ENCODE measurements around the gene KCNQ5. TPM values are rescaled to one million over a fixed set of nuclear protein-coding genes. Genes with fewer than 3 reads are reported as not detected.

KCNQ5 gene
- total RNA-seq, 4 donors from 2014 or later, result 0.57 to 4.4 (median 0.97) TPM

DNA sequence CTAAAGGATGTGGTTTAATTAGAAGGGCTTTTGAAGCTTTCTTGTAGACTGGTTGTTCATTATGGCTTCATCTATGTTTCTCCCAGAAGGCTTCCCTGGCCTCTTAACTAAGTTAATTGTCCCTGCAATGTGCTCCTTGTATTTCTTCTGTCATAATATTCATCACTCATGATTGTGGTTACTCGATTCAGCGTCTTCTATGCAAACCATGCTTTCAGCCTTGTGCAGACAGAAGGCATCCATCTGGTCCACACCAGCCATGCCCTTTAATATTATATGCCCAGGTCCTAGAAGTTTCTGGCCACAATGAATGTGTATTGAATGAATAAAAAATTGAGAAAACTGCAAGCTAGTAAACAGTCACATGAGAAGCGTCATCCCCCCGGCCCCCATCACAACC is 440.3 kb downstream of the KCNQ5 start:
- TF ChIP-seq, protein P1, sequence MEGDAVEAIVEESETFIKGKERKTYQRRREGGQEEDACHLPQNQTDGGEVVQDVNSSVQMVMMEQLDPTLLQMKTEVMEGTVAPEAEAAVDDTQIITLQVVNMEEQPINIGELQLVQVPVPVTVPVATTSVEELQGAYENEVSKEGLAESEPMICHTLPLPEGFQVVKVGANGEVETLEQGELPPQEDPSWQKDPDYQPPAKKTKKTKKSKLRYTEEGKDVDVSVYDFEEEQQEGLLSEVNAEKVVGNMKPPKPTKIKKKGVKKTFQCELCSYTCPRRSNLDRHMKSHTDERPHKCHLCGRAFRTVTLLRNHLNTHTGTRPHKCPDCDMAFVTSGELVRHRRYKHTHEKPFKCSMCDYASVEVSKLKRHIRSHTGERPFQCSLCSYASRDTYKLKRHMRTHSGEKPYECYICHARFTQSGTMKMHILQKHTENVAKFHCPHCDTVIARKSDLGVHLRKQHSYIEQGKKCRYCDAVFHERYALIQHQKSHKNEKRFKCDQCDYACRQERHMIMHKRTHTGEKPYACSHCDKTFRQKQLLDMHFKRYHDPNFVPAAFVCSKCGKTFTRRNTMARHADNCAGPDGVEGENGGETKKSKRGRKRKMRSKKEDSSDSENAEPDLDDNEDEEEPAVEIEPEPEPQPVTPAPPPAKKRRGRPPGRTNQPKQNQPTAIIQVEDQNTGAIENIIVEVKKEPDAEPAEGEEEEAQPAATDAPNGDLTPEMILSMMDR (IDR thresholded peaks at IDR 0.05), result no peak
- TF ChIP-seq POLR2A (IDR thresholded peaks at IDR 0.05), result no peak
- Histone ChIP-seq H3K27ac (no peak overlapping the region), H3K27me3 (no peaks in the 10 kb centered on the region), H3K4me1 (no peaks in the 10 kb centered on the region), H3K36me3 (no peaks in the 10 kb centered on the region), H3K4me3 (no peak overlapping the region), H3K9me3 (no peaks in the 10 kb centered on the region)
- DNase-seq, result no peak
- WGBS, 2 donors, result 51 to 57% methylated on average over 4 of the region's 4 CpGs
- intact Hi-C loops (cut with DNase I), result no loop called here

GRCh38 chr6:73062837-73063236 is 441.0 kb downstream of the KCNQ5 start:
- 47 to 60% methylated on average over 2 of the region's 2 CpGs for WGBS, 2 donors
- no peak overlapping the region for H3K27ac ChIP-seq
- no peaks in the 10 kb centered on the region for H3K36me3 ChIP-seq
- no peaks in the 10 kb centered on the region for H3K4me1 ChIP-seq
- no peaks in the 10 kb centered on the region for H3K9me3 ChIP-seq
- no peaks in the 10 kb centered on the region for H3K27me3 ChIP-seq
- TF ChIP-seq POLR2A (IDR thresholded peaks at IDR 0.05), result no peak
- TF ChIP-seq, protein P1 (IDR thresholded peaks at IDR 0.05), result no peak
- intact Hi-C loops (cut with DNase I), result no loop called here
- DNase-seq, result no peak
- no peak overlapping the region for H3K4me3 ChIP-seq

GRCh38 chr6:73064266-73064665 is 442.4 kb downstream of the KCNQ5 start:
- H3K27ac ChIP-seq, result no peak overlapping the region
- no peaks in the 10 kb centered on the region for H3K36me3 ChIP-seq
- intact Hi-C loops (cut with DNase I), result no loop called here
- H3K4me3 ChIP-seq, result no peak overlapping the region
- DNase-seq, result no peak
- H3K27me3 ChIP-seq, result no peaks in the 10 kb centered on the region
- no peak for TF ChIP-seq POLR2A (IDR thresholded peaks at IDR 0.05)
- TF ChIP-seq, protein P1 (IDR thresholded peaks at IDR 0.05), result no peak
- no peaks in the 10 kb centered on the region for H3K4me1 ChIP-seq
- no peaks in the 10 kb centered on the region for H3K9me3 ChIP-seq
- 92 to 96% methylated on average over 1 of the region's 1 CpG for WGBS, 2 donors

DNA sequence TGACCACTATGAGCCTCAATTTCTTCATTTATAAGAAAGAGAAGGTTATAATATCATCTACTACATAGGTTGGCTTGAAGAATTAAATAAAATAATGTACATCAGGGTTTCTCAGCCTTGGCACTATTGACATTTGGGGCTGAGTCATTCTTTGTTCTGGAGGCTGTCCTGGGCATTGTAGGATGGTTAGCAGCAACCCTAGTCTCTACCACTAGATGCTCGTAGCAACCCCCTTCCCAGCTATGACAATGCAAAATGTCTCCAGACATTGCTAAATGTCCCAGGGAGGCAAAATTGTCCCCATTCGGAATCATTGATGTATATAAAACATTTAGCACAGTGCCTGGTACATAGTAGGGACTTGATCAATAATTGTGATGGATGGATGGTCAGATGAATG is 451.4 kb downstream of the KCNQ5 start:
- Histone ChIP-seq H3K27me3 (no peaks in the 10 kb centered on the region), H3K9me3 (no peaks in the 10 kb centered on the region), H3K4me3 (no peak overlapping the region), H3K27ac (no peak overlapping the region), H3K4me1 (no peaks in the 10 kb centered on the region), H3K36me3 (no peaks in the 10 kb centered on the region)
- TF ChIP-seq, protein P1 (IDR thresholded peaks at IDR 0.05), result no peak
- no peak for TF ChIP-seq POLR2A (IDR thresholded peaks at IDR 0.05)
- WGBS, 2 donors, result 72 to 85% methylated on average over 2 of the region's 2 CpGs
- intact Hi-C loops (cut with DNase I), result no loop called here
- no peak for DNase-seq

GRCh38 chr6:73074175-73074574 is 452.3 kb downstream of the KCNQ5 start:
- no peak overlapping the region for H3K4me3 ChIP-seq
- DNase-seq, result no peak
- no peaks in the 10 kb centered on the region for H3K9me3 ChIP-seq
- H3K4me1 ChIP-seq, result no peaks in the 10 kb centered on the region
- no peaks in the 10 kb centered on the region for H3K36me3 ChIP-seq
- intact Hi-C loops (cut with DNase I), result no loop called here
- H3K27me3 ChIP-seq, result no peaks in the 10 kb centered on the region
- TF ChIP-seq POLR2A (IDR thresholded peaks at IDR 0.05), result no peak
- TF ChIP-seq, protein P1 (IDR thresholded peaks at IDR 0.05), result no peak
- no peak overlapping the region for H3K27ac ChIP-seq
- 60 to 74% methylated on average over 1 of the region's 1 CpG for WGBS, 2 donors
